ENCODE data around the gene COX6B1. TPM values are rescaled to one million over a fixed set of nuclear protein-coding genes. Genes with fewer than 3 reads are reported as not detected.

Gene COX6B1
- total RNA-seq, 4 donors from 2014 or later: 139 to 941 (median 369) TPM

- Histone ChIP-seq H3K27me3 (no peaks in the 10 kb centered on the region), H3K36me3 (no peaks in the 10 kb centered on the region), H3K4me1 (peaks cover 9 to 10% of the 10 kb centered on the region in 2 donors), H3K9me3 (no peaks in the 10 kb centered on the region), H3K4me3 (replicated peaks in 1 of 3) (no peak overlapping the region), H3K27ac (no peak overlapping the region)
- WGBS, 2 donors: 84 to 98% methylated on average over 13 to 17 of the region's 17 CpGs
- TF ChIP-seq POLR2A (IDR thresholded peaks at IDR 0.05): no peak
- no peak for TF ChIP-seq CTCF (IDR thresholded peaks at IDR 0.05)
- intact Hi-C loops (cut with DNase I): loop anchor here (10.0 kb wide), 1 partner anchor 260 kb away; the partner anchor contains the start of gene FFAR3
- no peak for DNase-seq
Measured at GRCh38 chr19:35615036-35615435, 33.1 kb upstream of the COX6B1 start.

- no peak for TF ChIP-seq CTCF (IDR thresholded peaks at IDR 0.05)
- no peak for TF ChIP-seq POLR2A (IDR thresholded peaks at IDR 0.05)
- Histone ChIP-seq H3K27me3 (no peaks in the 10 kb centered on the region), H3K36me3 (no peaks in the 10 kb centered on the region), H3K4me1 (no peaks in the 10 kb centered on the region), H3K27ac (no peak overlapping the region), H3K9me3 (no peaks in the 10 kb centered on the region), H3K4me3 (replicated peaks in 1 of 3) (no peak overlapping the region)
- intact Hi-C loops (cut with DNase I): loop anchor here (10.0 kb wide), 1 partner anchor 264 kb away; the partner anchor contains the start of gene FFAR3
- 77 to 87% methylated on average over 6 to 7 of the region's 7 CpGs for WGBS, 2 donors
- DNase-seq: no peak
Measured at GRCh38 chr19:35618857-35619256, 29.3 kb upstream of the COX6B1 start.

- no peak for TF ChIP-seq POLR2A (IDR thresholded peaks at IDR 0.05)
- TF ChIP-seq CTCF (IDR thresholded peaks at IDR 0.05): no peak
- DNase-seq: no peak
- Histone ChIP-seq H3K9me3 (no peaks in the 10 kb centered on the region), H3K4me3 (replicated peaks in 1 of 3) (no peak overlapping the region), H3K27me3 (no peaks in the 10 kb centered on the region), H3K27ac (no peak overlapping the region), H3K36me3 (no peaks in the 10 kb centered on the region), H3K4me1 (no peaks in the 10 kb centered on the region)
- intact Hi-C loops (cut with DNase I): loop anchor here (10.0 kb wide), 1 partner anchor 265 kb away; the partner anchor contains the start of gene FFAR3
- WGBS, 2 donors: 94 to 97% methylated on average over 5 of the region's 12 CpGs
Measured at GRCh38 chr19:35619290-35619923, 28.7 kb upstream of the COX6B1 start.

- H3K36me3 ChIP-seq: no peaks in the 10 kb centered on the region
- H3K27ac ChIP-seq: no peak overlapping the region
- 95 to 97% methylated on average over 17 of the region's 17 CpGs for WGBS, 2 donors
- no peak overlapping the region for H3K4me3 ChIP-seq (replicated peaks in 1 of 3)
- no peaks in the 10 kb centered on the region for H3K9me3 ChIP-seq
- no peak for DNase-seq
- H3K4me1 ChIP-seq: no peaks in the 10 kb centered on the region
- intact Hi-C loops (cut with DNase I): no loop called here
- TF ChIP-seq CTCF (IDR thresholded peaks at IDR 0.05) (no peak), POLR2A (IDR thresholded peaks at IDR 0.05) (no peak)
- no peaks in the 10 kb centered on the region for H3K27me3 ChIP-seq
Measured at GRCh38 chr19:35620001-35620400, 28.1 kb upstream of the COX6B1 start.

- no peak for DNase-seq
- Histone ChIP-seq H3K36me3 (no peaks in the 10 kb centered on the region), H3K4me3 (replicated peaks in 1 of 3) (no peak overlapping the region), H3K4me1 (no peaks in the 10 kb centered on the region), H3K27ac (no peak overlapping the region), H3K27me3 (no peaks in the 10 kb centered on the region), H3K9me3 (no peaks in the 10 kb centered on the region)
- no peak for TF ChIP-seq POLR2A (IDR thresholded peaks at IDR 0.05)
- intact Hi-C loops (cut with DNase I): no loop called here
- WGBS, 2 donors: 93 to 98% methylated on average over 7 to 9 of the region's 9 CpGs
Measured at GRCh38 chr19:35621708-35622107, 26.4 kb upstream of the COX6B1 start.
